Fibroblast of pulmonary artery (primary cell): ENCODE data around the gene MAL.

Experiments used
- DNase-seq: peaks from one replicate; pipeline ENCODE4 v3.0.0-alpha.2; 2010; ENCODE audit warnings: low read depth
- H3K4me3 ChIP-seq: replicated peaks from 2 replicates; pipeline ENCODE4 v1.5.1; 2011; ENCODE audit warnings: low read depth, mild to moderate bottlenecking, control low read depth, low read length, moderate library complexity
- TF ChIP-seq, protein P1 (sequence below): IDR thresholded peaks from 2 replicates; pipeline ENCODE4 v1.5.1; 2011; ENCODE audit warnings: mild to moderate bottlenecking, control low read depth, low read length, inconsistent platforms; ENCODE audit errors: missing control alignments

MAL gene

GRCh38 chr2:95025406-95026319 is at the start of gene MAL:
Gene MAL (plus strand): TSS chr2:95025708. CDS start chr2:95025793, 85 bp downstream.
- no peak for DNase-seq
- TF ChIP-seq, protein P1, sequence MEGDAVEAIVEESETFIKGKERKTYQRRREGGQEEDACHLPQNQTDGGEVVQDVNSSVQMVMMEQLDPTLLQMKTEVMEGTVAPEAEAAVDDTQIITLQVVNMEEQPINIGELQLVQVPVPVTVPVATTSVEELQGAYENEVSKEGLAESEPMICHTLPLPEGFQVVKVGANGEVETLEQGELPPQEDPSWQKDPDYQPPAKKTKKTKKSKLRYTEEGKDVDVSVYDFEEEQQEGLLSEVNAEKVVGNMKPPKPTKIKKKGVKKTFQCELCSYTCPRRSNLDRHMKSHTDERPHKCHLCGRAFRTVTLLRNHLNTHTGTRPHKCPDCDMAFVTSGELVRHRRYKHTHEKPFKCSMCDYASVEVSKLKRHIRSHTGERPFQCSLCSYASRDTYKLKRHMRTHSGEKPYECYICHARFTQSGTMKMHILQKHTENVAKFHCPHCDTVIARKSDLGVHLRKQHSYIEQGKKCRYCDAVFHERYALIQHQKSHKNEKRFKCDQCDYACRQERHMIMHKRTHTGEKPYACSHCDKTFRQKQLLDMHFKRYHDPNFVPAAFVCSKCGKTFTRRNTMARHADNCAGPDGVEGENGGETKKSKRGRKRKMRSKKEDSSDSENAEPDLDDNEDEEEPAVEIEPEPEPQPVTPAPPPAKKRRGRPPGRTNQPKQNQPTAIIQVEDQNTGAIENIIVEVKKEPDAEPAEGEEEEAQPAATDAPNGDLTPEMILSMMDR, result no peak
- no peak within 1 kb of the TSS for H3K4me3 ChIP-seq

- DNase-seq, result no peak
- H3K4me3 ChIP-seq, result no peak overlapping the region
- TF ChIP-seq, protein P1, result no peak
Observed at GRCh38 chr2:94977826-94978225, 47.7 kb upstream of the MAL start.

GRCh38 chr2:94978917-94979316 is 46.6 kb upstream of the MAL start:
- DNase-seq, result no peak
- TF ChIP-seq, protein P1, result no peak

GRCh38 chr2:94979406-94980375 is 45.8 kb upstream of the MAL start:
- TF ChIP-seq, protein P1, result no peak
- no peak overlapping the region for H3K4me3 ChIP-seq
- no peak for DNase-seq

More at GRCh38 chr2:94978917-94979316, 46.6 kb upstream of the MAL start:
- no peak overlapping the region for H3K4me3 ChIP-seq

DNA sequence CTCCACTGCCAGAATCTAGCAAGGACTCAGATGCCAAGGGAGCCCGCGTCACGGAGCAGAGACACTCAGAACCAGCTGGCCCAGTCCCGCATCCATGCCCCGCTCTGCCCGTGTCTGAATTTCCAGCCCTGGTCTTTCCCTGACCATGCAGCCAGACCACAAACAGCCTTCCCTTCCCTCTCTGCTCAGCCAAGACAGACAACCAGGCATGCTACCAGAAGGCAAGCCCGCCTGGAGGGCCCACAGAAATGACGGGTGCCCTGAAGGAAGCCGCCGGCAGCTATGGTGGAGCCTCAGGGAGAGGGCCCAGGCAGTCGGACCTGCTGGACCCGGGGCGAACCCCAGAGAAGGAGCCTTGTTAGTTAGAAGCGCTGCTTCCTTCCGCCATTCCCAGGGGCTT is 45.1 kb upstream of the MAL start:
- TF ChIP-seq, protein P1, result no peak
- no peak for DNase-seq
- H3K4me3 ChIP-seq, result no peak overlapping the region

- DNase-seq, result no peak
- TF ChIP-seq, protein P1, result no peak
- no peak overlapping the region for H3K4me3 ChIP-seq
Observed at GRCh38 chr2:94982156-94982555, 43.4 kb upstream of the MAL start.
